ENCODE data around the gene OR10AG1.

OR10AG1 gene, protein sequence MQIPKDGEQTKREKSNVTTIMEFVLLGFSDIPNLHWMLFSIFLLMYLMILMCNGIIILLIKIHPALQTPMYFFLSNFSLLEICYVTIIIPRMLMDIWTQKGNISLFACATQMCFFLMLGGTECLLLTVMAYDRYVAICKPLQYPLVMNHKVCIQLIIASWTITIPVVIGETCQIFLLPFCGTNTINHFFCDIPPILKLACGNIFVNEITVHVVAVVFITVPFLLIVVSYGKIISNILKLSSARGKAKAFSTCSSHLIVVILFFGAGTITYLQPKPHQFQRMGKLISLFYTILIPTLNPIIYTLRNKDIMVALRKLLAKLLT

DNA sequence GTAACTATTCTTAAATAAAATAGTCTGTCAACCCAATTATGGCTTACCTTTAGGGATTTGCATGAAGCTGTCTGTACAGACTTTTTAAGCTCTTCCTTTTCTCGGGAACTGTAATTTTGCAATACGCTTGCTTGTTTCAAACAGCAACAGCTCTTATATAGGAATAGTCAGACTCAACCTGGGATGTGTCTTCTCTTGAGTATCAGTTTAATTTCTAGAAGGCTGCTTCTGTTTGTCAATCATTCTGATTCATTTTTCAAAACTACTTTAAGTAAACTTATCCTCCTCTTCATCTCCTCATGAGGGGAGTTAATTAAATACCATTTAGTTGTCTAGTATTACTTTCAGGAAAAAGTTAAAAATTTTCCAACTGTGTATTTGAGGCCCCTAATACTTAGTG, at the start of gene OR10AG1:
OR10AG1 (minus strand) TSS at position 101 of the 400 bp plus-strand sequence; CDS start at position 63, 38 bp downstream.
- DNase-seq (ENCODE audit: low spot score), result no peak

DNA sequence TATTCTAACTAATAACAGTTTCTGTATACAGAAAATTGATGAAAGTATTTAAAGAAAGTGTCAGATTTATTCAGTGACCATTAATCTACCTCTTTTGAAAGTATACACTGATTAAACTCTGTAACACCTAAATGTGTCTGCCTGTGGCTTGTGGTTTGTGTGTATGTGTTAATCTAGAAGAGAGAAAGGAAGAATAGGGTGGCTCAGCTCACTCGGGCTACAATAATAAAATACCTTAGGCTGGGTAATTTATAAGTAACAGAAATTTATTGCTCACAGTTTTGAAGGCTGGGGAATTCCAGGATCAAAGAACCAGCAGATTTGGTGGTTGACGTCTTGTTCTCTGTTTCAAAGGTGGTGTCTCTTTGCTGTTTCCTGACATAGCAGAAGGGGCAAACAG, 44.1 kb upstream of the OR10AG1 start:
- no peak for DNase-seq (ENCODE audit: low spot score)

DNA sequence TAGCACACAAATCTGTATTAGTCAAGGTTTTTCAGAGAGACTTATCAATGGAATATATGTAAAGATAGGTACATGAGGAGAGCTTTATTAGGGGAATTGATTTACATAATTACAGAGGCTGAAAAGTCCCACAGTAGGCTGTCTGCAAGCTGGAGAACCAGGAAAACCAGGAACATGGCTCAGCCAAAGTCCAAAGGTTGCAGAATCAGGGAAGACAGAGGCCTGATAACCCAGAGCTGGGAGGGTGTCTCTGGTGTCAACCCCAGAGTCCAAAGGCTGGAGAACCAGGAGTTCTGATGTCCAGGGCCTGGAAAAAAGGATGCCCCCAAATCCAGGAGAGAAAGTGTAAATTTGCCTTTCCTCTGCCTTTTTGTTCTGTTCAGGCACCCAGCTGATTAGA, 41.0 kb upstream of the OR10AG1 start:
- DNase-seq (ENCODE audit: low spot score), result no peak

DNA sequence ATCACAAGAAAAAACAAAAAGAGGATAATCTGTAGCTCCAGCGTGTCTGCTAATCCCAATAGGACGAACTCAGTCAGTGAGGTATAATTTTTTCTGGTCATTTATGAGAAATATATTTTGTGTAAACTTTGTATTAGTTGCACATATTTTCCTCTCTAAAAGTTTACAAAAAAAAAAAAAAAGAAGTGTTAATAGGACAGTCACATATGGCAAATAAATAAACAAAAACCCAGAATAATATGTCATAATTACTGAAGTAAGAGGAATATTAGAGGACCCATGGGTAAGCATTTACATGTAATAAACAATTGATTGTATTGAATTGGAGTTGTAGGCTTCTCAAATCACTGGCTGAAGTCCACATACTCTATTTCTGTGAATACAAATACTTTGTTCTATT, 24.8 kb upstream of the OR10AG1 start, which contains the start of gene OR5F1:
OR5F1 (minus strand) TSS at position 101 of the 400 bp plus-strand sequence; CDS start at position 101, 0 bp downstream.
- no peak for DNase-seq (ENCODE audit: low spot score)

DNA sequence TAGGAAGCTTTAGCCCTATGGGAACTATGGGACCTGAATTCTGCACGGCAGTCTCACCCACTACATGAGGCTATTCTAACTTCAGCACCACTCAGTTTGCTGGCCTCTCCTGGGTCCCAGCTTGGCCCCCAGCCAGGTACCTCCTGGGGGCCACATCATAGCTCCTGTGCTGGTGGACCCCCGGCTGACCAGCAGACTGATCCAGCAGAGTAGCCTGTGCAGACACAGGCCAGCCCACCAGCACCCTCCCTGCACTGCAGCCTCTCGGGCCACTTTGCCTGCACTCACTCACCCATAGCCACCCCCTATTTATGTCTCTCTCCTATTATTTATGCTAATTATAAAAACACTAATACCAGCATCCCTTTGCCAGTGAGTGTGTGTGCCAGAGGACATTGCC, 1.2 kb upstream of the OR10AG1 start:
- no peak for DNase-seq (ENCODE audit: low spot score)

DNA sequence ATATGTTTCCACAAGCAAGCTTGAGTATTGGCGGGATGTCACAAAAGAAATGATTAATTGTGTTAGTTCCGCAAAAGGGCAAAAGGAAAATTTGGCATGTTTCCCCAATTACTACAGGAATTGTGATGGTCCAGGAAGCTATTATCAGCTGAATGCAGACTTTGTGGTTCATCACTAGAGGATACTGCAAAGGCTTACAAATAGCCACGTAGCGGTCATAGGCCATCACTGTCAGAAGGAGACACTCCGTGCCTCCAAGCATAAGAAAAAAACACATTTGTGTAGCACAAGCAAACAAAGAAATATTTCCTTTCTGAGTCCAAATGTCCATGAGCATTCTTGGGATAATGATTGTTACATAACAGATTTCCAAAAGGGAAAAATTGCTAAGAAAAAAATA, 1.8 kb downstream of the OR10AG1 start:
- no peak for DNase-seq (ENCODE audit: low spot score)

DNA sequence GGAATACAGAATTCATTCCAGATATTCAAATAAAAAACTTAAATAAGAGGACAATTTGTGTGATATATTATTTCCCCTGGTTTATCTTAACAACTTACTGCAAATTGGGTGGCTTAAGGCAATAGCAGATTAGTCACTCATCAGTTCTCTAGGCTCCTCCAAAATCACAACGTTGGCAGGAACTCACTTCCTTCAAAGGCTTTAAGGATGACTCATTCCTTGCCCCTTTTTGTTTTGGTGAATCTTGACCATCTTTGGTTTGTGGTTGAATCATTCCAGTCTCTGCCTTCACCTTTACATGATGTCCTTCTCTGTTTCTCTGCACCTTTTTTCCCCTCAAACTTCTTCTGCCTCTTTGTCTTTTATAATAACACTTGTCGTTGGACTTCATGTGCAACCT, 3.4 kb downstream of the OR10AG1 start:
- no peak for DNase-seq (ENCODE audit: low spot score)

DNA sequence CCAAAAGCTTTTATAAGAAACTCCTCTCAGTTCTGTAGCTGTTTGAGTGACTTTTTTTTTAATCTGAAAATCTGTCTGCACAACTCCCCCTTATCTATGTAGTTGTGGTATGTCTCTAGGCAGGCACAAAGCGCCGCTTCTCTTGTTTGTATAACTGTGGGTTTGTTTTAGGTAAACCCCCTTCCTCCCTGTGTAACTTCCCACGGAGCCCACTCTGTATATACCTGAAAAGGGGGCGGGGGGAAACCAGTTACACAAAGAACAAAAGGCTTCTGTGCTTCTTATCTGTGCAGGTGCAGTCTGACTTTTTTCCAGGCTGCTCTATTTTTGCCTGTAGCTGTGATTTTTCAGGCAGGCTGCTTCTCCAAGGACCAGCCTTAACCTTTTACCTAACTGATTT, 13.2 kb downstream of the OR10AG1 start:
- DNase-seq (ENCODE audit: low spot score), result no peak

DNA sequence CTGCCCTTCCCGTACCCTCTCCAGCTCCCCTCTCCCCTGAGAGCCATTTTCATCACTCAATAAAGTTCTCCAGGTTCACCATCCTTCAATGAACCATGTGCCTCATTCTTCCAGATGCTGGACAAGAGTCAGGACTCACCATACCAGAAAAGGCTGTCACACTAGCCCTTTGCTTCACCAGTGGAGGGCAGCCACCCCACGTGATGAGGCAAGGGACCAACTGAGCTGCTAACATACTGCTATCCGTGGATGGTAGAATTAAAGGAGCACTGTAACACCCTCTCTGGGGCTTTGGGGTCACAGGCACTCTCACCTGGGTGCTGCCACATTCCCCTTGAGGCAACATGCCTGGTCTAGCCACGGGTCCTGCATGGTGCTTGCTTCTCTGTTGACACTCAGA, 20.4 kb downstream of the OR10AG1 start:
- DNase-seq (ENCODE audit: low spot score), result no peak

DNA sequence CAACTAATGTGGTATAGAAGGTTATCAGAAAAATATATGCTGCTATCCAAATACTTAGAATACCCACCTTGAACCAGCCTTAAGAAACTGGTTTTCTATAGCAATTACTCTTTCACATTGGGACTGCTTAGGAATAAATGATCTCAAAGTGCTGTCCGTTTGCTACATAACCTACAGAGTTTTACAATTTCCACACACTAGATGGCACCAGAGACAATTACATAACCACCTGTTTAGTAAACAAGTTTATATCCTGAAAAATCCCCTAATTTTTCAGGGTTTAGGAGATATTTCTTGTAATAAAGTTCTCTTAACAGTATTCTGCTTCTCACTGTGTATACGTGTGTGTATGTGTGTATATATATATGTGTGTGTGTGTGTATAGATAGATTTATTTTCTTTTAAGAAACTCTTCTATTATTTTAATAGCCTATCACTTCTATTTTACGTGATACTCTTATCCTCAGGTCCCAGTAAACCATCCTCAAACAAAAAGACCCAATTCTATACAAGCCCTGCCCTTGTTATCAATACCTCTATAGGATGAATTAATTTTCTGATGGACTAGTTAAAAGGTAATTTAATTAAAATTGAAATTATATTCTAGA, 26.9 kb downstream of the OR10AG1 start:
- peak; percentile 2 for DNase-seq (ENCODE audit: low spot score)

DNA sequence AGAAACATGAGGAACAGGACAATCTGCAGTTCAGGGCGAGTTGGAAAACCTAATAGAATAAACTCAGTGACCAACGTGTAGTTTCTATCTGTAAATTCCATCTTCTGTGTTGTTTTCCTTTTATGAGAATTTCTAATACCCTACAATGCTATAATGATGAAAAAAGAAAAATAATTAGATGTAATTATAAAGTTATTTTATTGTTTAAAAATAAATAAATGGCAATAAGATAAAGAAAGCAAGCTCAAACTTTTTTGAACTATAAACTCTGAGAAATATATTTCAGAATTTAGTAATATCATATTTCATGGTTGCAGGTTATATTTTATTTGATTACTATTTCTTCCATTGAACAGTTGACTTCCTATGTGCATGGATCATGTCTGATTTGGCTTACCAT, 33.4 kb downstream of the OR10AG1 start, which contains the start of gene OR5I1:
OR5I1 (minus strand) TSS at position 101 of the 400 bp plus-strand sequence; CDS start at position 101, 0 bp downstream.
- no peak for DNase-seq (ENCODE audit: low spot score)

DNA sequence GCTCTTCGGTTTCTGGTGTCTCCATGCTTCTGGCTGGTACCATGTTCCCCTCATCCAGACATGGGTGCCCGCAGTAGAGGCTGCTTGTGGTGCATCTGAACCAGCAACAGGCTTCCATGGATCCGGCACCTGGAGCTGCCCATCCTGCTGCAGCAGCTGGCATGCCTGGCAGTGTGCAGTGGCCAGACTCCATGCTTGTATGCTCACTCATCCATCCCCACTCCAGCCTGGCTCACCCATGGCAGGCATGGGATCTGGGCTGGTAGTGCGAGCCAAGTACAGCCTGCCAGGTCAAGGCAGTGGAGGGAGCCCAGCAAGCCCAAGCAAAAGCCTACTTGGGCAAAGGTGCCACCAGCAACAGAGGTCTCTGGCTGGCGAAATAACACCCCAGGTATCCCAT, 49.2 kb downstream of the OR10AG1 start:
- DNase-seq (ENCODE audit: low spot score), result no peak

Data from AG08396 (cell line).